Measurements from ENCODE around the gene CP.

DNA sequence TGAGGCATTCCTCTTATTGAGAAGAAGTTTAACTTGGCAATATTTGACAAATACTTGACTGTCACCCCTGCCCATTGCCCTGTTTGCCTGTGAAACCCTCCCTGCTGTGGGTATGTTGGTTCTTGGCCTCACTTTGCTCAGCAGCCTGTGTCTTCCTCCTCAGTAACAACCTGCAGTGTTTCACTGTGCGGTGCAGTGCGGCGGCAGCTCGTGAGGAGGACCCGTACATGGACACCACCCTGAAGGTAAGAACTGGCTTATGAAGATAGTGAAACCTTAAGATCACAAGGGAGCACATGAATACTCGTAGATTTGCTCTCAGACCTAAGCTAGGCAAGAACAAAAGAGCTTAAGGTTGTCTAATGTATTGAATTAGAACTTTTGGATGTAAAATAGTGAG is 71.2 kb downstream of the CP start:
- TF ChIP-seq, protein P1, sequence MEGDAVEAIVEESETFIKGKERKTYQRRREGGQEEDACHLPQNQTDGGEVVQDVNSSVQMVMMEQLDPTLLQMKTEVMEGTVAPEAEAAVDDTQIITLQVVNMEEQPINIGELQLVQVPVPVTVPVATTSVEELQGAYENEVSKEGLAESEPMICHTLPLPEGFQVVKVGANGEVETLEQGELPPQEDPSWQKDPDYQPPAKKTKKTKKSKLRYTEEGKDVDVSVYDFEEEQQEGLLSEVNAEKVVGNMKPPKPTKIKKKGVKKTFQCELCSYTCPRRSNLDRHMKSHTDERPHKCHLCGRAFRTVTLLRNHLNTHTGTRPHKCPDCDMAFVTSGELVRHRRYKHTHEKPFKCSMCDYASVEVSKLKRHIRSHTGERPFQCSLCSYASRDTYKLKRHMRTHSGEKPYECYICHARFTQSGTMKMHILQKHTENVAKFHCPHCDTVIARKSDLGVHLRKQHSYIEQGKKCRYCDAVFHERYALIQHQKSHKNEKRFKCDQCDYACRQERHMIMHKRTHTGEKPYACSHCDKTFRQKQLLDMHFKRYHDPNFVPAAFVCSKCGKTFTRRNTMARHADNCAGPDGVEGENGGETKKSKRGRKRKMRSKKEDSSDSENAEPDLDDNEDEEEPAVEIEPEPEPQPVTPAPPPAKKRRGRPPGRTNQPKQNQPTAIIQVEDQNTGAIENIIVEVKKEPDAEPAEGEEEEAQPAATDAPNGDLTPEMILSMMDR (IDR thresholded peaks at IDR 0.05; ENCODE audit: borderline replicate concordance, extremely low read depth, low read length, poor library complexity, severe bottlenecking): no peak
- TF ChIP-seq EZH2 (IDR thresholded peaks at IDR 0.05; ENCODE audit: borderline replicate concordance, low read depth, low read length, severe bottlenecking): no peak

All from DND-41 (cell line).